ENCODE measurements around the gene ADNP.

GRCh38 chr20:50957798-50958614 lies 26.8 kb upstream of the ADNP start, which contains the start of gene DPM1:
- TF ChIP-seq EZH2 (IDR thresholded peaks at IDR 0.05; ENCODE audit: low read length): no peak
- TF ChIP-seq, protein P1, sequence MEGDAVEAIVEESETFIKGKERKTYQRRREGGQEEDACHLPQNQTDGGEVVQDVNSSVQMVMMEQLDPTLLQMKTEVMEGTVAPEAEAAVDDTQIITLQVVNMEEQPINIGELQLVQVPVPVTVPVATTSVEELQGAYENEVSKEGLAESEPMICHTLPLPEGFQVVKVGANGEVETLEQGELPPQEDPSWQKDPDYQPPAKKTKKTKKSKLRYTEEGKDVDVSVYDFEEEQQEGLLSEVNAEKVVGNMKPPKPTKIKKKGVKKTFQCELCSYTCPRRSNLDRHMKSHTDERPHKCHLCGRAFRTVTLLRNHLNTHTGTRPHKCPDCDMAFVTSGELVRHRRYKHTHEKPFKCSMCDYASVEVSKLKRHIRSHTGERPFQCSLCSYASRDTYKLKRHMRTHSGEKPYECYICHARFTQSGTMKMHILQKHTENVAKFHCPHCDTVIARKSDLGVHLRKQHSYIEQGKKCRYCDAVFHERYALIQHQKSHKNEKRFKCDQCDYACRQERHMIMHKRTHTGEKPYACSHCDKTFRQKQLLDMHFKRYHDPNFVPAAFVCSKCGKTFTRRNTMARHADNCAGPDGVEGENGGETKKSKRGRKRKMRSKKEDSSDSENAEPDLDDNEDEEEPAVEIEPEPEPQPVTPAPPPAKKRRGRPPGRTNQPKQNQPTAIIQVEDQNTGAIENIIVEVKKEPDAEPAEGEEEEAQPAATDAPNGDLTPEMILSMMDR (optimal IDR thresholded peaks at IDR 0.05 in 1 of 3, IDR thresholded peaks at IDR 0.05 in 1 of 3, conservative IDR thresholded peaks at IDR 0.05 in 1 of 3; ENCODE audit: extremely low read depth in 1 of 3, insufficient read depth in 2 of 3, low read length in 3 of 3): no peak
